SK-N-SH treated with all-trans-retinoic acid at 6 μM for 48 hours (cell line): ENCODE data around the gene SRY.

Experiments
- ATAC-seq: fragments of 200-7000 bp; cut with Tn5 transposase; 3 replicates; pipeline ENCODE4 v1.9.1; 2020; ENCODE audit warnings: mild to moderate bottlenecking, moderate library complexity
- ARNTL ChIP-seq: fragments of 450-650 bp; formaldehyde crosslinking; IDR thresholded peaks from 2 replicates; pipeline ENCODE4 v1.5.0; 2020; ENCODE audit warnings: low read depth, mild to moderate bottlenecking, moderate library complexity, borderline replicate concordance
- BACH2 ChIP-seq: fragments of 250-450 bp; sonication (Bioruptor Pico); IDR thresholded peaks from 2 replicates; pipeline ENCODE4 v1.9.0; 2021; ENCODE audit warnings: mild to moderate bottlenecking, borderline replicate concordance
- CREB5 ChIP-seq: fragments of 250-450 bp; sonication (Bioruptor Pico); IDR thresholded peaks from 2 replicates; pipeline ENCODE4 v1.5.1; 2020; ENCODE audit warnings: low read depth, mild to moderate bottlenecking, moderate library complexity
- CSDC2 ChIP-seq: fragments of 250-450 bp; sonication (Bioruptor Pico); IDR thresholded peaks from 2 replicates; pipeline ENCODE4 v1.5.0; 2020; ENCODE audit warnings: mild to moderate bottlenecking, moderate library complexity
- CSRNP3 ChIP-seq: fragments of 250-450 bp; sonication (Bioruptor Pico); IDR thresholded peaks from 2 replicates; pipeline ENCODE4 v1.5.1; 2021; ENCODE audit warnings: mild to moderate bottlenecking, moderate library complexity
- ESRRG ChIP-seq: fragments of 250-450 bp; sonication (Bioruptor Pico); IDR thresholded peaks from 2 replicates; pipeline ENCODE4 v1.6.1; 2021; ENCODE audit warnings: mild to moderate bottlenecking
- GLIS3 ChIP-seq: fragments of 250-450 bp; sonication (Bioruptor Pico); IDR thresholded peaks from 2 replicates; pipeline ENCODE4 v1.5.0; 2020; ENCODE audit warnings: mild to moderate bottlenecking, moderate library complexity
- ISL1 ChIP-seq: fragments of 250-450 bp; sonication (Bioruptor Pico); IDR thresholded peaks from 2 replicates; pipeline ENCODE4 v2.1.2; 2022; ENCODE audit warnings: mild to moderate bottlenecking, moderate library complexity
- OSR1 ChIP-seq: fragments of 250-450 bp; sonication (Bioruptor Pico); IDR thresholded peaks from 2 replicates; pipeline ENCODE4 v1.8.0; 2022; ENCODE audit warnings: moderate library complexity, mild to moderate bottlenecking, inconsistent platforms
- PATZ1 ChIP-seq: fragments of 250-450 bp; sonication (Bioruptor Pico); IDR thresholded peaks from 2 replicates; pipeline ENCODE4 v1.8.0; 2020; ENCODE audit warnings: mild to moderate bottlenecking, moderate library complexity, borderline replicate concordance
- POU6F1 ChIP-seq: fragments of 250-450 bp; sonication (Bioruptor Pico); IDR thresholded peaks from 2 replicates; pipeline ENCODE4 v1.8.0; 2021; ENCODE audit warnings: low read depth, mild to moderate bottlenecking, moderate library complexity, borderline replicate concordance
- PPARA ChIP-seq: fragments of 250-450 bp; sonication (Bioruptor Pico); IDR thresholded peaks from 2 replicates; pipeline ENCODE4 v1.5.0; 2020; ENCODE audit warnings: mild to moderate bottlenecking, borderline replicate concordance
- RARB ChIP-seq: fragments of 250-450 bp; sonication (Bioruptor Pico); IDR thresholded peaks from 2 replicates; pipeline ENCODE4 v1.8.0; 2021; ENCODE audit warnings: mild to moderate bottlenecking, moderate library complexity
- SNAI2 ChIP-seq: fragments of 250-450 bp; sonication (Bioruptor Pico); IDR thresholded peaks from 2 replicates; pipeline ENCODE4 v1.5.0; 2020; ENCODE audit warnings: mild to moderate bottlenecking, moderate library complexity
- TCF4 ChIP-seq: fragments of 250-450 bp; sonication (Bioruptor Pico); IDR thresholded peaks from 2 replicates; pipeline ENCODE4 v1.8.0; 2021; ENCODE audit warnings: mild to moderate bottlenecking, moderate library complexity, borderline replicate concordance
- TSHZ2 ChIP-seq: fragments of 250-450 bp; sonication (Bioruptor Pico); IDR thresholded peaks from 2 replicates; pipeline ENCODE4 v1.5.0; 2020; ENCODE audit warnings: mild to moderate bottlenecking, moderate library complexity
- ZC3H10 ChIP-seq: fragments of 250-450 bp; sonication (Bioruptor Pico); IDR thresholded peaks from 2 replicates; pipeline ENCODE4 v1.5.1; 2021; ENCODE audit warnings: mild to moderate bottlenecking, moderate library complexity
- ZFP3 ChIP-seq: fragments of 250-450 bp; sonication (Bioruptor Pico); IDR thresholded peaks from 2 replicates; pipeline ENCODE4 v1.5.0; 2020; ENCODE audit warnings: mild to moderate bottlenecking, moderate library complexity
- ZFP30 ChIP-seq: fragments of 450-650 bp; formaldehyde crosslinking; IDR thresholded peaks from 2 replicates; pipeline ENCODE4 v1.5.0; 2022; ENCODE audit warnings: mild to moderate bottlenecking, moderate library complexity
- ZNF565 ChIP-seq: fragments of 450-650 bp; formaldehyde crosslinking; conservative IDR thresholded peaks from 2 replicates; pipeline ENCODE4 v1.5.0; 2020; ENCODE audit warnings: low read depth, mild to moderate bottlenecking, moderate library complexity
- ZNF70 ChIP-seq: fragments of 450-650 bp; formaldehyde crosslinking; IDR thresholded peaks from 2 replicates; pipeline ENCODE4 v1.5.0; 2020; ENCODE audit warnings: mild to moderate bottlenecking, moderate library complexity
- ZNF8 ChIP-seq: fragments of 450-650 bp; formaldehyde crosslinking; IDR thresholded peaks from 2 replicates; pipeline ENCODE4 v1.5.0; 2020; ENCODE audit warnings: mild to moderate bottlenecking, moderate library complexity

Gene SRY

GRCh38 chrY:2787600-2787999, at the start of gene SRY:
TSS of gene SRY (minus strand) at chrY:2787682. CDS start at chrY:2787603, 79 bp downstream.
- no peak for TF ChIP-seq ZFP30
- TF ChIP-seq RARB (CRISPR knock-in tag): no peak
- no peak for TF ChIP-seq PPARA
- TF ChIP-seq BACH2 (CRISPR knock-in tag): no peak
- TF ChIP-seq ISL1: no peak
- TF ChIP-seq GLIS3 (CRISPR knock-in tag): no peak
- TF ChIP-seq CREB5 (CRISPR knock-in tag): no peak
- TF ChIP-seq ARNTL: no peak
- no peak for TF ChIP-seq ZNF565 (CRISPR knock-in tag)
- TF ChIP-seq ZNF8 (CRISPR knock-in tag): no peak
- TF ChIP-seq ESRRG: no peak
- no peak for TF ChIP-seq TCF4
- TF ChIP-seq CSRNP3 (CRISPR knock-in tag): no peak
- TF ChIP-seq POU6F1: no peak
- no peak for TF ChIP-seq ZFP3 (CRISPR knock-in tag)
- no peak for TF ChIP-seq SNAI2 (CRISPR knock-in tag)
- TF ChIP-seq TSHZ2 (CRISPR knock-in tag): no peak
- ATAC-seq: no peak

GRCh38 chrY:2837078-2837477, 49.6 kb upstream of the SRY start:
- TF ChIP-seq RARB (CRISPR knock-in tag) (no peak), ARNTL (no peak), POU6F1 (no peak), TCF4 (no peak), PPARA (no peak), ISL1 (no peak), OSR1 (CRISPR knock-in tag) (no peak), CREB5 (CRISPR knock-in tag) (no peak), ZC3H10 (CRISPR knock-in tag) (no peak), CSDC2 (CRISPR knock-in tag) (no peak), CSRNP3 (CRISPR knock-in tag) (no peak), ZFP3 (CRISPR knock-in tag) (no peak), BACH2 (CRISPR knock-in tag) (no peak), PATZ1 (CRISPR knock-in tag) (no peak), ESRRG (no peak), TSHZ2 (CRISPR knock-in tag) (no peak), ZNF70 (CRISPR knock-in tag) (no peak)
- ATAC-seq: no peak
